NCI-H748 treated with DMSO at 0.1 percent for 48 hours (cell line): ENCODE measurements around the gene KRT37.
"Not testable (repeated sequence)": the region's sequence is repeated elsewhere in the genome, so short reads cannot be mapped to it uniquely, and the experiment has no call there.

Source experiments
- DNase-seq: peaks from one replicate; lab custom pipeline; 2025; lab: John Stamatoyannopoulos, UW

Gene KRT37

GRCh38 chr17:41434415-41434814, 10.0 kb upstream of the KRT37 start:
- no peak for DNase-seq

GRCh38 chr17:41434005-41434404, 9.6 kb upstream of the KRT37 start:
- no peak for DNase-seq

- DNase-seq = no peak
These were observed 9.2 kb upstream of the KRT37 start for GRCh38 chr17:41433586-41433985.

- DNase-seq = not testable (repeated sequence)
These were observed 6.0 kb upstream of the KRT37 start for GRCh38 chr17:41430376-41430775.

- DNase-seq = no peak
These were observed 5.3 kb upstream of the KRT37 start for GRCh38 chr17:41429667-41430066.

- DNase-seq = no peak
These were observed 4.4 kb upstream of the KRT37 start for GRCh38 chr17:41428591-41429291.

- DNase-seq = not testable (repeated sequence)
These were observed 1.8 kb downstream of the KRT37 start for GRCh38 chr17:41422586-41422985.

- no peak for DNase-seq
These were observed 2.8 kb downstream of the KRT37 start for GRCh38 chr17:41421617-41422016.

- no peak for DNase-seq
These were observed 3.3 kb downstream of the KRT37 start for GRCh38 chr17:41421116-41421515.

- DNase-seq = no peak
These were observed 4.3 kb downstream of the KRT37 start for GRCh38 chr17:41420134-41420533.

- DNase-seq = no peak
These were observed 4.7 kb downstream of the KRT37 start for GRCh38 chr17:41419716-41420115.

- DNase-seq = no peak
These were observed 6.1 kb downstream of the KRT37 start for GRCh38 chr17:41418116-41418860.

- no peak for DNase-seq
These were observed 6.8 kb downstream of the KRT37 start for GRCh38 chr17:41417576-41418015.

GRCh38 chr17:41417127-41417526, 7.3 kb downstream of the KRT37 start:
- DNase-seq = no peak

- no peak for DNase-seq
These were observed 7.9 kb downstream of the KRT37 start for GRCh38 chr17:41416479-41416878.

GRCh38 chr17:41415833-41416335, 8.5 kb downstream of the KRT37 start:
- no peak for DNase-seq

GRCh38 chr17:41415411-41415810, 9.0 kb downstream of the KRT37 start:
- no peak for DNase-seq

GRCh38 chr17:41413982-41414381, 10.4 kb downstream of the KRT37 start:
- no peak for DNase-seq

- no peak for DNase-seq
These were observed 10.9 kb downstream of the KRT37 start for GRCh38 chr17:41413353-41413957.

GRCh38 chr17:41411072-41411840, 13.1 kb downstream of the KRT37 start:
- no peak for DNase-seq

- no peak for DNase-seq
These were observed 17.2 kb downstream of the KRT37 start for GRCh38 chr17:41407226-41407625.

GRCh38 chr17:41406205-41406604, 18.2 kb downstream of the KRT37 start:
- DNase-seq = no peak
